Spleen (tissue), 11 donors: ENCODE results near the gene EML5. TPM values are rescaled to one million over a fixed set of nuclear protein-coding genes. Genes with fewer than 3 reads are reported as not detected.

Source experiments
- DNase-seq: peaks from one replicate; pipeline ENCODE4 v3.0.0-alpha.2; 2020
- H3K27ac ChIP-seq, 8 donors: fragments of 200-600 bp; sonication (generic) in 7 of 8; 1 replicate in 4 of 8; 2 replicates in 4 of 8; pipeline versions ENCODE4 v1.5.0 to v1.8.0; 2016 to 2021; ENCODE audit warnings: inconsistent platforms in 4 of 8, mild to moderate bottlenecking in 4 of 8, moderate library complexity in 1 of 8
- H3K27me3 ChIP-seq, 7 donors: fragments of 200-600 bp; sonication (generic) in 6 of 7; replicated peaks in 1 of 7; 1 replicate in 4 of 7; 2 replicates in 3 of 7; pipeline versions ENCODE4 v1.5.0 to v1.8.0; 2016 to 2021; ENCODE audit warnings: inconsistent platforms in 3 of 7, mild to moderate bottlenecking in 1 of 7
- H3K36me3 ChIP-seq, 6 donors: fragments of 200-600 bp; sonication (generic) in 5 of 6; 1 replicate in 4 of 6; 2 replicates in 2 of 6; pipeline versions ENCODE4 v1.5.0 to v1.8.0; 2016 to 2021; ENCODE audit warnings: inconsistent platforms in 2 of 6
- H3K4me1 ChIP-seq, 6 donors: fragments of 200-600 bp; sonication (generic) in 5 of 6; 1 replicate in 3 of 6; 2 replicates in 3 of 6; pipeline versions ENCODE4 v1.5.0 to v1.8.0; 2016 to 2021; ENCODE audit warnings: inconsistent platforms in 3 of 6
- H3K4me3 ChIP-seq, 8 donors: fragments of 200-600 bp; sonication (generic) in 7 of 8; 1 replicate in 4 of 8; 2 replicates in 4 of 8; pipeline versions ENCODE4 v1.5.0 to v1.8.0; 2016 to 2021; ENCODE audit warnings: inconsistent platforms in 4 of 8, mild to moderate bottlenecking in 4 of 8, moderate library complexity in 2 of 8
- H3K9me3 ChIP-seq, 8 donors: fragments of 200-600 bp; sonication (generic) in 7 of 8; 1 replicate in 4 of 8; 2 replicates in 4 of 8; pipeline versions ENCODE4 v1.5.0 to v1.8.0; 2016 to 2021; ENCODE audit warnings: inconsistent platforms in 4 of 8
- POLR2A ChIP-seq, 3 donors: fragments of 450-650 bp; IDR thresholded peaks; one replicate each; pipeline ENCODE4 v1.5.1; 2017; ENCODE audit warnings: antibody characterized with exemption in 3 of 3, mild to moderate bottlenecking in 1 of 3
- POLR2AphosphoS5 ChIP-seq, 3 donors: sonication (generic); formaldehyde crosslinking; IDR thresholded peaks; one replicate each; pipeline ENCODE4 v1.5.1; 2017; ENCODE audit warnings: antibody characterized with exemption in 3 of 3
- WGBS, 5 donors: extraction: QIAGEN DNeasy Blood & Tissue Kit in 3 of 5; methylation state at CpG; one replicate each; pipeline versions ENCODE4 v1.1.5 to v1.1.7; 2013 to 2018; 5-methylcytosine and 5-hydroxymethylcytosine counted together
- intact Hi-C: fragments of 100-400 bp; cut with DNase I; formaldehyde crosslinking; loops from one replicate; pipeline ENCODE4 v1.15.0; 2023; ENCODE audit warnings: low total_unique reads
- polyA plus RNA-seq, 3 donors: library from polyadenylated mRNA; stranded (reverse); fragments of 200-250 nt; gene quantifications; one replicate each; pipeline ENCODE4 v1.2.1, GENCODE V29; 2013
- total RNA-seq, 7 donors: library from RNA; depleted of rRNA in 3 of 7; stranded (reverse); fragments of >200 nt in 3 of 7; fragmentation: NEBNext Ultra II Directional in 4 of 7; extraction: Animal tissue kit (Norgen Biotek cat#: 25700) in 4 of 7; gene quantifications; one replicate each; pipeline versions ENCODE4 v1.1.0 to v1.2.1, GENCODE V29; 2016 to 2021
- TF ChIP-seq, protein P1 (sequence below), 11 experiments: fragments of 200-600 bp in 7 of 11; fragments of 450-650 bp in 4 of 11; sonication (generic) in 4 of 11; IDR thresholded peaks in 8 of 11; conservative IDR thresholded peaks in 3 of 11; 1 replicate in 7 of 11; 2 replicates in 4 of 11; pipeline versions ENCODE4 v1.4.0 to v1.8.0; 2016 to 2021; ENCODE audit warnings: antibody characterized with exemption in 11 of 11, inconsistent platforms in 4 of 11, mild to moderate bottlenecking in 1 of 11
- donor health status: healthy with polysubstance abuse.
- donor health status: DM: no; HTN: no; CAD: no; lungs with moderate emphysema.
- donor health status: DM: no; HTN: no; CAD: no.
- donor health status: Bipolar disorder and iron deficiency.
- donor health status: healthy.
- donor health status: DM: no; HTN: no; CAD: no.
- donor health status: DM: yes; HTN: yes; CAD: no.

EML5 gene
- total and polyA plus RNA-seq, 10 donors = 0.21 to 3.8 (median 2.5) TPM

DNA sequence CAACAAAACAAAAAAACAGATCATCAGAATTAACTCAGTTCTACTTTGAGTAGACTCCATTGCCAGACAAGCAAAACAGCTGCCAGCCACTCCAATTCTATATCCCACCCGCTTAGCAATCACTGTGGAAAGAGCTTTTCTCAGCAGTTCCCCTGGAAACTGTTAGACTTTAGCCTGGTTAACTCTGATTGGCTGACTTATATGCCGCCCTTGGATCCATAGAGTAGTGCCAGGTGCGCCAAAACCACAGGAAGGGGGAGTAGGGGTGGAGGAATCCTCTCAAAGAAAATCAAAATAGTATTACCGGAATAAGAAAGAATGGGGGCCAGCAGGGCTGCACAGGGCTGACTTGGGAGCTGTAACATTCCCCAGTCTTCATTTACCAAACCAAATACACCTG is 5.4 kb upstream of the EML5 start:
- no peaks in the 10 kb centered on the region for H3K36me3 ChIP-seq
- H3K4me3 ChIP-seq = no peak overlapping the region
- peaks cover 0 to 6% (median 4%) of the 10 kb centered on the region in 6 donors for H3K4me1 ChIP-seq
- WGBS, 5 donors = 64 to 80% (median 67%) methylated on average over 4 of the region's 4 CpGs
- no peak for TF ChIP-seq POLR2AphosphoS5 (IDR thresholded peaks at IDR 0.05)
- no peak for TF ChIP-seq POLR2A (IDR thresholded peaks at IDR 0.05)
- TF ChIP-seq, protein P1, sequence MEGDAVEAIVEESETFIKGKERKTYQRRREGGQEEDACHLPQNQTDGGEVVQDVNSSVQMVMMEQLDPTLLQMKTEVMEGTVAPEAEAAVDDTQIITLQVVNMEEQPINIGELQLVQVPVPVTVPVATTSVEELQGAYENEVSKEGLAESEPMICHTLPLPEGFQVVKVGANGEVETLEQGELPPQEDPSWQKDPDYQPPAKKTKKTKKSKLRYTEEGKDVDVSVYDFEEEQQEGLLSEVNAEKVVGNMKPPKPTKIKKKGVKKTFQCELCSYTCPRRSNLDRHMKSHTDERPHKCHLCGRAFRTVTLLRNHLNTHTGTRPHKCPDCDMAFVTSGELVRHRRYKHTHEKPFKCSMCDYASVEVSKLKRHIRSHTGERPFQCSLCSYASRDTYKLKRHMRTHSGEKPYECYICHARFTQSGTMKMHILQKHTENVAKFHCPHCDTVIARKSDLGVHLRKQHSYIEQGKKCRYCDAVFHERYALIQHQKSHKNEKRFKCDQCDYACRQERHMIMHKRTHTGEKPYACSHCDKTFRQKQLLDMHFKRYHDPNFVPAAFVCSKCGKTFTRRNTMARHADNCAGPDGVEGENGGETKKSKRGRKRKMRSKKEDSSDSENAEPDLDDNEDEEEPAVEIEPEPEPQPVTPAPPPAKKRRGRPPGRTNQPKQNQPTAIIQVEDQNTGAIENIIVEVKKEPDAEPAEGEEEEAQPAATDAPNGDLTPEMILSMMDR (IDR thresholded peaks at IDR 0.05 in 8 of 11, conservative IDR thresholded peaks at IDR 0.05 in 3 of 11) = no peak
- intact Hi-C loops = no loop called here
- H3K9me3 ChIP-seq = no peaks in the 10 kb centered on the region
- no peak for DNase-seq
- no peak overlapping the region for H3K27ac ChIP-seq
- peaks cover 0 to 13% (median 0%) of the 10 kb centered on the region in 7 donors for H3K27me3 ChIP-seq

DNA sequence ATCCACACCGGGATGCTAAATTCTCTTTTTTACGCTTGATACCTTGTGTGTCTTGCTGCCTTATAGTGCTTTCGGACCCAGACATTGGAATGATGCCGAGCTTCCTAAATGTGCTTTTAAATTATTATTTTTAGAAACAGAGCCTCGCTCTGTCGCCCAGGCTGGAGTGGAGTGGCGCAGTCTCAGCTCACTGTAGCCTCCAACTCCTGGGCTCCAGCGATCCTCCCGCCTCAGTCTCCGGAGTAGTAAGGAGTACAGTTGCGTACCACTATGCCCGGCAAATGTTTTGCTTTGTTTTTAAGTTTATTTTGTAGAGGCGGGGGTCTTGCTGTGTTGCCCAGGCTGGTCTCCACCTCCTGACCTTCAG is 489 bp upstream of the EML5 start:
- Histone ChIP-seq H3K4me3 (peak overlapping the region; percentile 53 to 85 (median 59)), H3K9me3 (no peaks in the 10 kb centered on the region), H3K36me3 (no peaks in the 10 kb centered on the region), H3K27ac (peak overlapping the region in 7 of 8 donors; percentile 81 to 91 (median 86)), H3K4me1 (peaks cover 0 to 21% (median 16%) of the 10 kb centered on the region in 6 donors), H3K27me3 (peaks cover 0 to 44% (median 0%) of the 10 kb centered on the region in 7 donors)
- 54 to 60% (median 55%) methylated on average over 13 of the region's 13 CpGs for WGBS, 5 donors
- no peak for DNase-seq
- intact Hi-C loops = no loop called here
- no peak for TF ChIP-seq POLR2AphosphoS5 (IDR thresholded peaks at IDR 0.05)
- TF ChIP-seq, protein P1 (IDR thresholded peaks at IDR 0.05 in 8 of 11, conservative IDR thresholded peaks at IDR 0.05 in 3 of 11) = peak in 4 of 11 experiments; percentile 2 to 21 (median 8)

DNA sequence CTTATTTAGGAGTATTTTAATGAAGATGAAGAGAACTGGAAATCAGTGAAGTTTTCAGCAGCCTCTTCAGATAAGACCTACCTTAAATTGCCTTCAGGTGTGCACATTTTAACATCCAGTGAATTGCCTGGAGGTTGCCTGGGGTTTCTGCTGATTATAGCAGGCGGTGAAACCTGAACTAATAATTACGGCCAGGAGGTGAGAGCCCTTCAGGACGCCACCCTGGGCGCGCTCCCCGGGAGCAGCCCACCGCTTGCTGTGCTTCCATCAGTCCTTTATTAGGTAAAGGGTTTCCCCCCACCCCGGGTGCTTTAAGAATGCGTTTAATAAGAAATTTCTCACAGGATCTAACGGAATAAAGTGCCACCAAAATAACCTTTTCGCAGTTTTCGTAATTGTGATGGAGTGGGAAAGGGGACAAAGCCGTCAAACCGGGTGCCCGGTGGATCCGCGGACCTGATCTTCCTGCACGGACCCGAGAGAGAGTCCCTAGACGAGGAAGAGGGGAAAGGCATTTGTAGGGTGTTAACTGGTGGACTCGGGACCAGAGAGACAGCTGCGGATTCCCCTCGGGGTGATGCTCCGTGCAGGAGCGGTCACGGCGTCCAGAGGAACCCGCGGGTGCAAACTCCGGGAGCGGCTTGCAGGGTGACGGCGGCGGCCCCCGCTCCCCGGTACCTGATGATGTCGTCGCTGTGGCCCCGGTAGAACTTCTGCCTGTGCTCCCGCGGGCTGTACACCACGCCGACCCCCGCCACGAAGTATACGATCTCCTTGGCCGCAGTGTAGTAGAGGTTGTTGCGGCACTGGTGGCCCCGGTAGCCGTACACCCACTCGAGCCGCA is 902 bp downstream of the EML5 start:
- peaks cover 0 to 21% (median 16%) of the 10 kb centered on the region in 6 donors for H3K4me1 ChIP-seq
- peak; percentile 90 for DNase-seq
- TF ChIP-seq, protein P1 (IDR thresholded peaks at IDR 0.05 in 8 of 11, conservative IDR thresholded peaks at IDR 0.05 in 3 of 11) = no peak
- no peak for TF ChIP-seq POLR2AphosphoS5 (IDR thresholded peaks at IDR 0.05)
- TF ChIP-seq POLR2A (IDR thresholded peaks at IDR 0.05) = no peak
- no peaks in the 10 kb centered on the region for H3K36me3 ChIP-seq
- intact Hi-C loops = no loop called here
- peaks cover 0 to 34% (median 0%) of the 10 kb centered on the region in 7 donors for H3K27me3 ChIP-seq
- WGBS, 5 donors = 2 to 10% (median 3%) methylated on average over 22 to 52 of the region's 52 CpGs
- H3K9me3 ChIP-seq = no peaks in the 10 kb centered on the region
- peak overlapping the region; percentile 70 to 91 (median 86) for H3K27ac ChIP-seq
- H3K4me3 ChIP-seq = peak overlapping the region; percentile 53 to 85 (median 59)

DNA sequence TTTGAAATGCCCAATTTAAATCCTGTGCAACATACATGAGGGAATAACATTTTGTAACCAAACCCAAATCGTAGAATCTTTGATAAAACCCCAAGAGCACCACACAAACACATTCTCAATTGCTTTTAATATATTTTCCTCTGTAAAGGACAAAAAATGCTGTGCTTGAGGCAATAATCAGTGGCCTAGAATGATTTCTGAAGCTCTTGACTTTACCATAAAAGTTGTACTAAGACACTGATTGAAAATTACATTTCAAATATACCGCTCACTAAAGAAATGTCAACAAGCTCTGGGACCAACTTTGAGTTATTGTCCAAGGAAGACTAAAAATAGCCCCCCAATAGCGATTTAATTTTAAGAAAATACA is 1.5 kb downstream of the EML5 start:
- TF ChIP-seq POLR2A (IDR thresholded peaks at IDR 0.05) = no peak
- TF ChIP-seq, protein P1 (IDR thresholded peaks at IDR 0.05 in 8 of 11, conservative IDR thresholded peaks at IDR 0.05 in 3 of 11) = no peak
- no peak for TF ChIP-seq POLR2AphosphoS5 (IDR thresholded peaks at IDR 0.05)
- peaks cover 0 to 5% (median 0%) of the 10 kb centered on the region in 8 donors for H3K9me3 ChIP-seq
- H3K27me3 ChIP-seq = peaks cover 0 to 34% (median 0%) of the 10 kb centered on the region in 7 donors
- no peak overlapping the region for H3K27ac ChIP-seq
- DNase-seq = no peak
- H3K4me1 ChIP-seq = peaks cover 0 to 21% (median 16%) of the 10 kb centered on the region in 6 donors
- peak overlapping the region in 2 of 8 donors; percentile 60 to 85 for H3K4me3 ChIP-seq
- no peaks in the 10 kb centered on the region for H3K36me3 ChIP-seq
- intact Hi-C loops = no loop called here
- 60 to 64% (median 60%) methylated on average over 3 of the region's 3 CpGs for WGBS, 5 donors
